ENCODE data around the gene KATNAL1. TPM values are rescaled to one million over a fixed set of nuclear protein-coding genes. Genes with fewer than 3 reads are reported as not detected.

Gene KATNAL1
- 22.7 and 25.2 TPM in 2 replicates for total RNA-seq (2014; rRNA removed; shearing (Covaris generic))

DNA sequence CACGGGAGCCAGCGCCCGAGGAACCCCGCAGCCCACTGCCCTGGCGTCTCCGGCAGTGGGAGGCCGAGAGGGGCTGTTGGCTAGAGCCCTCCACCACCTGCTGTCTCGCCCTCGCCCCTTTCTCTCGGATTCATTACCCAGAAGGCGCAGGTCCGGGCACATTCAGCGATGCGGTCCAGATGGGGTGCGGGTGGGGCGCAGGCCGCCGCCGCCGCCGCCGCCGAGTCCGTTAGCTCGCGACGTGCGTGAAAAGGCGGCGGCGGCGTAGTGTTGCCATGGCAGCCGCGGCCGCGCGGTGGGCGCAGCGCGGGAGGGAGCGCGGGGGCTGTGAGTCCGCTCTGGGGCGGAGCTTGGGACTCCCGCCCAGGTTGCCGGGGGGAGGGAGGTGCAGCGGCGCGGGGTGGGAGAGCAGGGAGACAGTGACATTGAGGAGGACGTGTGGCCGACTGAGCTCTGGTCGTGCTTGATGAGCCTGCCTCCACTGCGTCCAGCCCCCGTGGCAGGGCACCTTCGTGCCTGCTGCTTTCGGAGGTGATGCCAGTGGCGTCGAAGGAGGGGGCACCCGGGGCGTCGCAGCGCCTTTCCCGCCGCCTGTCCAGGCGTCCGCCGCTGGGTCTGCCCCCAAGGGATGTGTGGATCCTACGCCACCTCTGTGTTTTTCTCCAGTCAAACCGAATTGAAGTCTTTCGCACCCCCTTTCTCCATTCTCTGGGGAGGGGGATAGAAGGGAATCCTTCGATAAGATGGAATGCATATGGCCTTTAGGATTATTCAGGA, at the start of gene KATNAL1:
KATNAL1 (minus strand) TSS at position 358 of the 777 bp plus-strand sequence. CDS start 23,774 bp downstream, outside the sequence.
- DNase-seq (ENCODE audit: low read depth), result peak; percentile 81

DNA sequence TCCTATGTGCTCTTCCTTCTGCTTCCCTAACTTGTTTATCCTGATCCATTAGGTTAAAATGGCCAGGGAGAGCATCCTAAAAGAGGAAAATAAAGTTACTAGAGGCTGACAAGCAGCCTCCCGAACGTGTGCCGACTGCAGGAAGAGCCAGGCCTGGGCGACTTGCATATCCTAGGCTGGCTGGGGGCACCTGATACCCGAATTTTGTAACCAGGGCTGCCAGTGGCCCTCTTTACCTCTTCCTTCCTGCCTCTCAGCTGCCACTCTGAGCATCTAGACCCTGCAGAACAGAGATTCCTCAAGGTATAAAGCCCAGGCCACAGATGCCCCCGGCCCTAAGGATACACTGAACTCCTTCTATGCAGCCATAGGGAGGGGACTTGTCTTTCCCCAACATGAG, 48.5 kb upstream of the KATNAL1 start:
- DNase-seq (ENCODE audit: low read depth), result no peak

DNA sequence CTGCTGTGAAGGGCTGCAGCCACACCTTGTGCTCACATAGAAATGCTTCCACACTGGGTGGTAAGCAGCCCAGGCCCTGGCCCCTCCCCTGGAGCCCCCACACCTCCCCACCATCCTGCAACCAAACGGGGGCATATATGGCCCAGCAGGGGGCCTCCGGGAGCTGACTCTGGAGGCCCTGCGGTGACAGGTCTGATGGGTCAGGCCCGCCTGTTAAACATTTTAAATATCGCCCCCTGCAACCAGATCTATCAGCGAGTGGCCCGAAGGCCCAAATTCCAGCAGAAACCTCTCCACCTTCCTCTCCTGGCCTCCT, 48.0 kb upstream of the KATNAL1 start:
- DNase-seq (ENCODE audit: low read depth), result no peak

DNA sequence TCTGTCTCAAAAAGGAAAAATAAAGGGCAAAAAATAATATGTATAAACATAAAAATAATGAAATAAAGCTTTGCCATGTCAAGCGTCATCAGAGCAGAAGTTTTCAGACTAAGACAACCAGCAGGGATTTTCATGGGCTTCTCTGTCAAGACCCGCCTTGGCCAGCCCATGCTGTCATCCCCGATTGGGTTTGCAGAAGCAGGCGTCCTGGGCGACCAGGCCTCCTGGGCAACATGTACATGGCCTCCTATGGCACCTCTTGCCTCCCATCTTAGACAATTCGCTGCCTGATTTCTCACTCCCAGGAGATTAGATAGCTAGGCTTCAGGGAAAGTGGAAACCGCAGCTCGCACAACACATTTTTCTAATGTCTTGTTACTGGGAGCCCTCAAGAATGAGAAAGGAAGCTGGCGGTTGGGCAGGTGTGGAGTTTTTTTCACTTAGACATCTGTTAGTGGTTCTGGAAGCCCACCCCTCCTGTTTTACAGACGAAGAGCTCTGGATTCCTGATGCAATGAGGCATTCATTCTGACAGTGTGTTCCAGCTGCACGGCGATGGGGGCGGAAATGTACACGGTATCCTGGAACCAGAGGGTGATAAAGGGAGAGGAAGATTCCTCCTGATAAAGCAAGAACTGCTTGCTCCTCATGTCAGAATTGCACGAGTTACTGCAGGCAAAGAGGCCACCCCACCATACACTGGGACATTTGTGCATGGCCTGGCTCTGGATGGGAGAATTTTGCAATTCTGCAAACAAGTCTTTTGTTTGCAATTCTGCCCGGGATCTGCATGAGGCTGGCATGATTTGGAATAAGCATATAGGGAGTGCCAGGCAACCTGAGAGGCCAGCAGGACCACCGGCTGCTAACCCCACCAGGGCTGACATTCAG, 47.4 kb upstream of the KATNAL1 start:
- DNase-seq (ENCODE audit: low read depth), result no peak

DNA sequence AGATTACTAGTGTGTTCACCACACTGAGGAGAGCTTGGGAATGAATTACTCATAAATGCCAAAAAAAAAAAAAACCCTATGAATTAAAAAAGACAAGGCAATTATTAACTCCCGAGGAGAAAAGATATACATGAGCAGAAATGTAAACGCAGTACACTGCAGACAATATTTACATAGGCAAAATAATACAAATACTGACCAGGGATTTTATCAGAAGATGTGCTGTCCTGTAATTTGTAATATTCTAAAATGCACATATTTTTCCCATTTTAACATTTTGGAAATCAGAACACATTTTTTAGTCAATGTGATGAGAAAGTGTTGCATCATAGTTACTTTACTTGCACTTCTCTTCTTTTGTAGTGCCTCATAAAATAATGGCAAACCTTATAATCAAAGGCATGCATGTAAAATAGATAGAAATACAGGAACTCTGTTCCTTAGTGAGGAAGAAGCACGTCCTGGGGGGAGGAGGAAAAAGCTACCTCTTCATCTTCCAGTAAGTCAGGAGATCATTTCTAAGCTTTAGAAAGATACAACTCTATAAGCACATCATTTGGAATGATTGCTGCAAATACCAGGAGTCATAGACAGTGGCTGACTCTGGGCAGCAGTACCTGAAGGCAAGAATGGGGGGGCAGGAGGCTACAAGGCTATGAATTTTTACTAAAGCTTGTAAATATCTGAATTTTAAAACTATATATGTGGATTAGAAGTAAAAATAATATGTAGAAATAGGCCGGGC, 46.3 kb upstream of the KATNAL1 start:
- no peak for DNase-seq (ENCODE audit: low read depth)

DNA sequence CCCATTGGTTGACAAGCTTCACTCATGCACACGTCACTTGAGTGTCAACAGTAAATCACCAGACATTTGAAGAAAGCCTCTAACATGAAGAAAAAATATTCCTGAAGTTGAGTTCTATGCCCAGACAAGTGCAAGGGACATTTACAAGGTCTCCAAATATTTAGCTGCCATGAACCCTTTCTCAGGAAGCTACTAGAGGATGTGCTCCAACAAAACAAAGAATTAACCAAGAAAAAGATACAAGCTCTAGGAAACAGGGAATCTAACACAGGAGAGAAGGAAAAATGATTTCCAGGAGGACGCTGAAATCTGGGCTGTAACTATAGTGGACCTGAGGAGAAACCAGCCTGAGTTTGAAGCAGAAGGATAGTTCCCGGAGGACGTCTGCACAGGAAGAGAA, 45.7 kb upstream of the KATNAL1 start:
- DNase-seq (ENCODE audit: low read depth), result no peak

DNA sequence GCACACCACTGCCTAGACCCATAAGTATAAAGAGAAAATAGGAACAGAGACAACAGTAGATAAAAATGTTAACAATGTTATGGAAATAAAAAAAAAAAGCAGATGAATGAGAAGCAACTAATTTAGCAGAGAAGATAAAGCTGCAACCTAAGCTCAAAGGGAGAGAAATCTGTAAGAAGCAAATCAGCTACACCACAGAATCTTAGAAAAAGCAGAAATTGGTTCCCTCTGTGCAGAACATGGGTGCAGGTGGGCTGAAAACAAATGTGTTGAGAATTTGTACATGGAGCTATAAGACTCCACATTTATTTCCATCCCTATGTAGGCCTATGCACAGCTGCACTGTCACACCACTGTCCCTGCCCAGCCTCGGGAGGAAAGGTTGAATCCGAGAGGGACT, 44.8 kb upstream of the KATNAL1 start:
- DNase-seq (ENCODE audit: low read depth), result no peak

DNA sequence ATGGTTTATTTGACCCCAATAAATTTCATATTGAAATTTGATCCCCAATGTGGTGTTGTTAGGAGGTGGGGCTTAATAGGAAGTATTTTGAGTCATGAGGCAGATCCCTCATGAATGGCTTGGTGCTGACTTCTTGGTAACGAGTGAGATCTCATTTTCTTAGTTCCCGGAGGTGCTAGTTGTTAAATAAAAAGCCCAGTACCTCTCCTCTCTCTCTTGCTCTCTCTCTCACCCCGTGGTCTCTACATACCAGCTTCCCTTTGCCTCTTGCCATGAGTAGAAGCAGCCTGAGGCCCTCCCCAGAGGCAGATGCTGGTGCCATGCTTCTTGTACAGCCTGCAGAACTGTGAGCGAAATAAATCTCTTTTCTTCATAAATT, 39.4 kb upstream of the KATNAL1 start:
- DNase-seq (ENCODE audit: low read depth), result no peak

DNA sequence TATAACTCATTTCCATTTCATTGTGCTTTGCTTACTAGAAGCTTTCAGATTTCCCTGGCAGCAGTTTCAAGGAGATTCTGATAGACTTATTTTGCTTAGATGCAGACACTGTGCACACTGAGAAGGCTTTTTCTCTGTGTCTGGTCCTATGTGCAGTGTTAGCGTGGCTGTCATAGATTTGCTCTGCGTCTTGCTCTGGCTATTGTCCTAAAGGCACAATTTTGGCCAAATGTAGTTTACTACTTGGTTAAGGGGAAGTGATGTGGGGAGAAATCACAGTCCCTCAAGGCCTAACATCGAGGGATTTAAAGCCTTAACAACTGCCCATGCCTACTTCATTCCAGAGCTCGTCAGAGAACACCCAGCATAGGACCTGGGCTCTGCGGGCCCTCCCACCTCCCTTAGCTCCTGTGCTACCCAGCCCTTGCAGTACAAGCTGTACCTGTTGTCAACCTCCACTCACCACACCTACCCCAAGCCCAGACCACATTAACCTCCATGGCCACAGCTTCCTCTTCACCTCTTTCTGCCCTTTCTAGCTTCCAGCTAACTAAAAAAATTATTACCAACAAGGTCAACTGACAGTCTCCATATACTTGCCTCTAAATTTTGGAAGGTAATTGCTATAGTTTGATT, 38.9 kb upstream of the KATNAL1 start:
- DNase-seq (ENCODE audit: low read depth), result no peak

DNA sequence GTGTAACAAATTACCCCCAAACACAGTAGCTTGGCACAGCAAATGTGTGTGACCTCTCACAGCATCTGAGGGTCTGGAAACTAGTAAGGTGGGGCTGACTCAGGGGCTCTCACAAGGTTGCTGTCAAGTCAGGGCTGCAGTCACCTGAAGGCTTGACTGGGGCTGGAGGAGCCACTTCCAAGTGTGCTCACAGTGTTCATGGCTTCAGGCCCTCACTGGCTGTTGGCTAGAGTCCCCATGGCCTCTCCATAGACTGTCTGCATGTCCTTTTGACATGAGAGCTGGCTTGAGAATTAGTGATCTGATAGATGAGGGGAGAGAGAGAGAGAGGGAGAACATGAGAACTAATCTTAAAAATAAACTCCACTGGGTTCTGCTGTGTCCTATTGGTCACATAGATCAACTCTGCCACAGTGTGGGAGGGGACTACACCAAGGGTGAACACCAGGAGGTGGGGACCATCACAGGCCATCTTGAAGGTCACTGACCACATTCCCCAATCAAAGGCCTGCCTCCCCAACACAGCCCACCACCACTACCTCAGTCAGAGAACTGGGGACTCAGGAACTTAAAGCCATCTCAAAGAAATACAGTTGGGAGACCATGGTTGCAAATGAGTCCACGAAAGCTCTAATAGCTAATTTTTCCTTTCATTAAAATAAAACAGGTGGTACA, 38.2 kb upstream of the KATNAL1 start:
- DNase-seq (ENCODE audit: low read depth), result no peak

DNA sequence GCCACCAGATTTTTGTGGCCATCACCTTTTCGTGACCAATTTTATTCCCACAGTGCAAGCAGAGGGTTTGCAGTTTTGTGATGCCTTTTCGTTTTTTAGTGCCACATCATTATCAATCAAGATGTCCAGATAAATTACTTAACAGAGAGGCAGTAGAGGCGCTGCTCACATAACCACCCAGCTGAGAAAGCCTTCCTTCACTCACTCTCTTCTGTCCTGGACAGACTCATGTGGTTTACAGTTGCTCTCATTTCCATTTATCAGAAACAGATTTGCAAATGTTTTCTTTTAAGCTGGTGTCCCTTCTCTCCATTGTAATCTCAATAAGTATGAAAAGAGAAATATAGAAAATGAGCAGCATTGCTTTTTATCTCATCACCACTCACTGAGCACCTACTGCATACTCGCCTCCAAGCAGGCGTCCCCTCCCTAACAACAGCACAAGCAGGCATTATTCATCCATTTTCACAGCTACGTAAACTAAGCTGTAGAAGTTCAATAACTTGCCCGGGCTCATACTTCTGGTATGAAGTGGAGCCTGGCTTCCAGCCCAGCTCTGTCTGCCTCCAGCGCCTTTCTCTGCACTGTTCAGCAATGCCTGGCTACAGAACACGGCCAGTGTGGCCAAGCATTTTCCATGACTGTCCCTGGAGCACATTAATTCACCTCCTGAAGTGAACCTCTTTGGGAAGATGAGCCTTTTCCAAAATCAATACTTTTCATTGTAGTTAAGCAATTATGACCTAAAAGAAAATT, 34.6 kb upstream of the KATNAL1 start:
- peak; percentile 83 for DNase-seq (ENCODE audit: low read depth)

DNA sequence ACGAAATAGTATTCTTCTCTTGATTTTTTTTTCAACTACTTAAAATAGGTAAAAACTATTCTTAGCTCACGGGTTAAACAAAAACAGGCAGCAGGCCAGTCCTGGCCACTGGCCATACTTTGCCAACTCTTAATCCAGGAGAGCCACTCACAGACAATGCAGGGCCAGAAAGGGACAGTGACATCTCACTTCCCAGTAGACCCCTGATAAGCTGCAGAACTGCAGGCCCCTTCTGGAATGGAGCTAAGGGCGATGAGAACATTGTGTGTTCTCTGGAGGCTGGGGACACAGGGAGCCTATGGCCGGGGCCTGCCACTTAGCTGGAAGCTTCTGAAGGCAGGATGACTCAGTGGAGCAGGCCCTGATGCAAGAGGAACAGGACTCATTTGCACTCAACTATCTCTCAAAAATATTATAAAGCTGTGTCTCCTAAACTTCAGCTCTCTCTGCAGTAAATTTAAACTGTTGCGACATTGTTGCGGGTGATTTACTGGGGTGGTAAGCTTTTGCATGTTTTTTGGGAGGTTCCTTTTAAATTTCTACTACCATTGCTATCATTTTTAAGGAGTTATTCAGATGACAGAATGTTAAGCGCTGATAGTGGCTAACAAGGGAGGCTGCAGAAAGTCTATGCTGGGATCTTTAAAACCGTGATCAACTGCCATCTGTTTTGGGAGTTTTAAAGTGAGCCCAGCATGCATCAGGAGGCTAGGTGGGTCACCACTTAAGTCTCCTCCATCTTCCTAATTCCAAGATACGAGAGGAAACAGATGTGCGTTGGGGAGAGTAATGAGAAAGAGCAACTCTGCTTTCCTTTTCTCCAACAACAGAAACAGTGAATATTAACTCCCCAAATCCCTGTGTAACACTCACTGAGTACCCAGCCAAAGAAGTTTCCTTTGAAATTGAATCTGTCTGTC, 33.2 kb upstream of the KATNAL1 start:
- DNase-seq (ENCODE audit: low read depth), result peak; percentile 63

DNA sequence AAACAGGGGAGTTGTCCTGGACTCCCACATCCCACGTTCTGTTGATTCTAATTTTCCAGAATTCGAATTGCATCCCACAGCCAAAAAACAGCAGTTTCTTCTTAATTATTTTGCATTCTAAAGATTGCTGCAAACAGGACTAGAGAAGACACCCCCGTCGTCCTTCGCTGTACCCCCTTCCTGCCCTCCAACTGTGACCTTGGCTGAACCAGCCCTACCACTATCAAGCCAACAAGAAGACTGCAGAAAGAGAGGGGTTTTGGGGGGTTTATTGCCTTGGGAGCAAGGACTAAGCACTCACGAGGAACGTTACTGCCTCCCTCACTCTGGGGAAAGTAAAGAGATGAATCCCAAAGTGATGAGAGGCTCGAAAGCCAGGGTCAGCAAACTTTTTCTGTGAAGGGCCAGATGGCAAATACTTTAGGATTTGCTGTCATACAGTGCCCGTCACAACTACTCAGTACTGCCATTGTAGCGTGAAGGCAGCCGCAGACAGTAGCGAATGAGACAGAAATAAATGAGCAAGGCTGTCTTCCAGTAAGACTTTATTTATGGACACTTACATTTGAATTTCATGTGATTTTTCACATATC, 32.5 kb upstream of the KATNAL1 start:
- DNase-seq (ENCODE audit: low read depth), result no peak

DNA sequence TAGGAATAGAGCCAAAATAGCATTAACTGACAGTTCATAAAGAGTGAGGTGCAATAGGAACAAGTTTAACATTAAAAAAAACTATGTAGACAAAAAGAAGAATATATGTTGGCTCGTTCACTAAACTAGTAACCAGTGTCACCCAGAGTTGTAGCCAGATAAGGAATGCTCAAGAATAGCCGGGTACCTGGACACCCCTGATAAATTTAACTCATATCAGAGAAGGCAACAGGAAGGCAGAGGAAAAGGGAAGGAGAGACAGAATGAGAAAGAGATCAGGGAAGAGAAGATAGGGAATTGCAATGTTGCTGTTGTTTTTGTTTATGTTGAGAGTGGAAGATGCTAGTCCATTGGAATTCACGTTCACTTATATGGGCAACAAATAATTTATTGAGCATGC, 31.6 kb upstream of the KATNAL1 start:
- no peak for DNase-seq (ENCODE audit: low read depth)

DNA sequence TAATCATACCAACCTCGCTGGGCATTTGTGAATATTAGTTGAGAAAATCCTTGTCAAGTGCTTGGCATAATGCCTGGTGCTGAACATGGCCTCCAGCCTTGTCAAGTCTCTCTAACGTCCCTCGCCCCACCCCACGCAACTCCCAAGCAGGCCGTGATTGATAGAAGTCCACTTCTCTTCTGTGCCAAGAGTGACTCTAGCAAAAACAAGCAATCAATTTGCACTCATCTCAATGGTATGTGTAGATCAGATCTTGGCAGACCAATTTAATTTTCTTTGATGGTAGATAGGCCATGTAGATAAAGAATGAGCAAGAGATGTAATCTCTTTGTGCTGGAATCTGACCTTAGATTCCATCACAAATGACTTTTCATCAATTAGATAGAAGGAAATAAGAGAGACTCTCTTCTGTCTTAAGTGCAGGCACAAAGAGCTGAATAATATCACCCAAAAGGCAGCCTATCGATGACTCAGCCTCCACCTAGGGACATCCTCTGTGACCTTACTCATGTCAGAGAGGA, 31.0 kb upstream of the KATNAL1 start:
- DNase-seq (ENCODE audit: low read depth), result peak; percentile 88

DNA sequence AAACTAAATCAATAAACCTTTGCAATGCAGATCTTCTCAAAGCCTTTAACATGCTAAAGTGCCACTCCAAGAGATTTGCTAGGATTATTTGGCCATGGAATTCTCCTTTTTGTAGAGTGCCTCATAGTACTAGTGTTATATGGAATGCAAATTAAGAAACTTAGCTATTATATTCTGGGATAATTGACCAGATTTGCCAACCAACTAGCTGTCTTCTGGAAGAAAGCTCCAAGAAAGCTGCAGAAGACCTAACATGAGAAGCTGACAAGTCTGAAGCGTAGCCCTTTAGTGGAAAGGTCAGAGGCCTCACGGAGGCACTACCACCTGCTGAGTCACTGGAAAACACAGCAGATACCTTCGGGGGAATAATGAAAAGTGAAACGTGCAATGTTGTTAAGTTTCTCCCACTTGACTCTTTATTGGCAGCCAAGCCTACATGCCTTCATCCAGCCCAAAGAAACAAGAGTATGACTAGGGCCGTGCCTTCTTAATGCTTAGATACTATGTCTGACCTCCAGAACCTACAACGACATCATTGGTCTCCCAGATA, 29.8 kb upstream of the KATNAL1 start:
- no peak for DNase-seq (ENCODE audit: low read depth)

DNA sequence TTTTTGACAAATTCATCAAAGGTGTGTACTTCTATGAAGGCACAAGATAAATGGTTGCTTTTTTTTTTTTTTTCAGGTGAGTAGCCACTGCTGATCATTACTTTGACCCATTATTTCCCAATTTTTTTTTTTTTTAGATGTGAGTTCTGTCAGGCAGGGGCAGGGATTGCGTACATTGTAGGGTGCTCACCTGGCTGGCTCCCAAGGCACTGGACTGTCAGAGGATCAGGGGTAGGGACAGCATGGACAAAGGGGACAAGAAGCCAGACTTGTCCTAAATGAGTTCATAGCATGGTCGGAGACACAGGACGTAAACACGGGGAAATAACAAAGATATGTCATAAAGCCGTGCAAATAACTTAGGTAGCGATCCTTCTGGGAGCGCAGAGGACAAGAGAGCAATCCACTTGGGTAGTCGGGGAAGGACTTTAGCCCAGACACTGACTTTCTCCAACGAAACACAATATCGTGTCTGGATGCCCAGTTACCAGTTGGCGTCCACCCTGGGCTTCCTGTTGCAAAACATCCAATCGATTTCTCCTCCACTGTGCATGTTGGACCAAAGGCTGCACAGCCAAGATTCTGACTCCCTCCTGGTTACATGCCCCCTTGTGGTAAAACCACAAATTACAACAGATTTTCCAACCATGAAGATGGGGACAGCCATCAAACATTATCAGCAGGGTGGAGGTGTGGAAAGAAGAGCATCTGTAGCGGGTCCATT, 27.5 kb upstream of the KATNAL1 start:
- DNase-seq (ENCODE audit: low read depth), result peak; percentile 24

DNA sequence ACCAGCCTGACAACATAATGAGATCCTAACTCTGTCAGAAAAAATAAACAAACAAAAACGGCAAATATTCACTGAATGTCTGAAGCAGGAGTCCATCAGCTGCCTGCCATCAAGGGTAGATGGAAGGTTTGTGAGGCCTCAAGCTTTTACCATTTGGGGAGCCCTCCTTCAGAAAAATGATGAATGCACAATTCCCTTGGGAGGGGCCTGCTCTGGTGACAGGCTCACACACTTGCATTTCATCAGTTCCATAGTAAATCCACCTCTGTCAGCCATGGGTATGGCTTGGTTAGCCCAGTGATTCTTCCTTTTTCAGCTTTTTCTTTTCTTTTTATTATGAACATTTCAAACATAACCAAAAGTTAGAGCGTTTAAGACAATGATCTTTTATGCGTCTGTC, 26.3 kb upstream of the KATNAL1 start:
- no peak for DNase-seq (ENCODE audit: low read depth)

Measured in RPMI7951 (cell line).